ENCODE measurements around the gene COMMD9. TPM values are rescaled to one million over a fixed set of nuclear protein-coding genes. Genes with fewer than 3 reads are reported as not detected.

The COMMD9 gene
- total RNA-seq, 1 donor from 2014 or later = 22.6 TPM

- intact Hi-C loops (cut with DNase I) = loop anchor here (5.0 kb wide), 1 partner anchor 169 kb away; no protein-coding TSS in a partner anchor
- DNase-seq (ENCODE audit: extremely low spot score in 2 of 2) = no peak
- no peaks in the 10 kb centered on the region for H3K9me3 ChIP-seq
- no peaks in the 10 kb centered on the region for H3K4me1 ChIP-seq
- no peak overlapping the region for H3K4me3 ChIP-seq
- H3K27ac ChIP-seq = no peak overlapping the region
- H3K36me3 ChIP-seq = no peaks in the 10 kb centered on the region
- no peak for TF ChIP-seq POLR2AphosphoS5 (IDR thresholded peaks at IDR 0.05; ENCODE audit: insufficient read depth in 1 of 2, low read depth in 1 of 2)
- TF ChIP-seq CTCF (IDR thresholded peaks at IDR 0.05) = no peak
- H3K27me3 ChIP-seq = no peaks in the 10 kb centered on the region
Observed at GRCh38 chr11:36308577-36308976, 19.4 kb upstream of the COMMD9 start.

GRCh38 chr11:36306888-36307287 is 17.7 kb upstream of the COMMD9 start:
- H3K27ac ChIP-seq = no peak overlapping the region
- H3K27me3 ChIP-seq = no peaks in the 10 kb centered on the region
- H3K9me3 ChIP-seq = no peaks in the 10 kb centered on the region
- TF ChIP-seq CTCF (IDR thresholded peaks at IDR 0.05) = no peak
- no peak for TF ChIP-seq POLR2A (IDR thresholded peaks at IDR 0.05)
- no peak for TF ChIP-seq POLR2AphosphoS5 (IDR thresholded peaks at IDR 0.05; ENCODE audit: insufficient read depth in 1 of 2, low read depth in 1 of 2)
- intact Hi-C loops (cut with DNase I) = loop anchor here (5.0 kb wide), 1 partner anchor 170 kb away; no protein-coding TSS in a partner anchor
- no peaks in the 10 kb centered on the region for H3K4me1 ChIP-seq
- DNase-seq (ENCODE audit: extremely low spot score in 2 of 2) = no peak
- no peaks in the 10 kb centered on the region for H3K36me3 ChIP-seq
- no peak overlapping the region for H3K4me3 ChIP-seq

GRCh38 chr11:36305047-36305446 is 15.8 kb upstream of the COMMD9 start:
- Histone ChIP-seq H3K27me3 (no peaks in the 10 kb centered on the region), H3K4me3 (no peak overlapping the region), H3K27ac (no peak overlapping the region), H3K4me1 (peaks cover 7% of the 10 kb centered on the region), H3K36me3 (no peaks in the 10 kb centered on the region), H3K9me3 (no peaks in the 10 kb centered on the region)
- DNase-seq (ENCODE audit: extremely low spot score in 2 of 2) = no peak
- no peak for TF ChIP-seq CTCF (IDR thresholded peaks at IDR 0.05)
- TF ChIP-seq POLR2AphosphoS5 (IDR thresholded peaks at IDR 0.05; ENCODE audit: insufficient read depth in 1 of 2, low read depth in 1 of 2) = no peak
- TF ChIP-seq POLR2A (IDR thresholded peaks at IDR 0.05) = no peak
- intact Hi-C loops (cut with DNase I) = loop anchor here (5.0 kb wide), 1 partner anchor 172 kb away; no protein-coding TSS in a partner anchor

GRCh38 chr11:36304351-36304750 is 15.1 kb upstream of the COMMD9 start:
- H3K27ac ChIP-seq = no peak overlapping the region
- TF ChIP-seq POLR2A (IDR thresholded peaks at IDR 0.05) = no peak
- H3K27me3 ChIP-seq = no peaks in the 10 kb centered on the region
- no peaks in the 10 kb centered on the region for H3K36me3 ChIP-seq
- H3K4me3 ChIP-seq = no peak overlapping the region
- DNase-seq (ENCODE audit: extremely low spot score in 2 of 2) = no peak
- intact Hi-C loops (cut with DNase I) = no loop called here
- H3K4me1 ChIP-seq = peaks cover 7% of the 10 kb centered on the region
- H3K9me3 ChIP-seq = no peaks in the 10 kb centered on the region

GRCh38 chr11:36300650-36301049 is 11.4 kb upstream of the COMMD9 start:
- no peak overlapping the region for H3K4me3 ChIP-seq
- H3K36me3 ChIP-seq = no peaks in the 10 kb centered on the region
- H3K9me3 ChIP-seq = no peaks in the 10 kb centered on the region
- peaks cover 12% of the 10 kb centered on the region for H3K4me1 ChIP-seq
- TF ChIP-seq POLR2AphosphoS5 (IDR thresholded peaks at IDR 0.05; ENCODE audit: insufficient read depth in 1 of 2, low read depth in 1 of 2) (no peak), POLR2A (IDR thresholded peaks at IDR 0.05) (no peak), CTCF (IDR thresholded peaks at IDR 0.05) (no peak)
- H3K27ac ChIP-seq = no peak overlapping the region
- DNase-seq (ENCODE audit: extremely low spot score in 2 of 2) = no peak
- intact Hi-C loops (cut with DNase I) = no loop called here
- no peaks in the 10 kb centered on the region for H3K27me3 ChIP-seq
